HG03097 (cell line): Measurements from ENCODE around the gene RBM8A.
"Not testable (repeated sequence)": the region's sequence is repeated elsewhere in the genome, so short reads cannot be mapped to it uniquely, and the experiment has no call there.

Experiments
- ATAC-seq: cut with Tn5 transposase; IDR thresholded peaks from one replicate; pipeline ENCODE4 v1.9.1; 2021; ENCODE audit not compliant: unreplicated experiment, low FRiP score

The RBM8A gene

GRCh38 chr1:145956781-145957442, 29.6 kb upstream of the RBM8A start:
- no peak for ATAC-seq

- no peak for ATAC-seq
Measured at GRCh38 chr1:145956361-145956760, 29.1 kb upstream of the RBM8A start.

GRCh38 chr1:145955436-145955835, 28.2 kb upstream of the RBM8A start:
- no peak for ATAC-seq

- ATAC-seq, result no peak
Measured at GRCh38 chr1:145953861-145954260, 26.6 kb upstream of the RBM8A start.

GRCh38 chr1:145952903-145953302, 25.6 kb upstream of the RBM8A start:
- ATAC-seq, result no peak

- no peak for ATAC-seq
Measured at GRCh38 chr1:145951526-145951925, 24.2 kb upstream of the RBM8A start.

GRCh38 chr1:145949219-145949618, 21.9 kb upstream of the RBM8A start:
- ATAC-seq, result no peak

- ATAC-seq, result no peak
Measured at GRCh38 chr1:145947551-145947950, 20.3 kb upstream of the RBM8A start.

GRCh38 chr1:145946477-145946986, 19.2 kb upstream of the RBM8A start:
- ATAC-seq, result no peak

GRCh38 chr1:145944532-145944931, 17.2 kb upstream of the RBM8A start:
- ATAC-seq, result no peak

- no peak for ATAC-seq
Measured at GRCh38 chr1:145942871-145943270, 15.6 kb upstream of the RBM8A start.

- no peak for ATAC-seq
Measured at GRCh38 chr1:145942405-145942804, 15.1 kb upstream of the RBM8A start.

GRCh38 chr1:145937436-145937835, 10.2 kb upstream of the RBM8A start:
- ATAC-seq, result no peak

- no peak for ATAC-seq
Measured at GRCh38 chr1:145936247-145936646, 9.0 kb upstream of the RBM8A start.

GRCh38 chr1:145935708-145936107, 8.4 kb upstream of the RBM8A start:
- no peak for ATAC-seq

- ATAC-seq, result not testable (repeated sequence)
Measured at GRCh38 chr1:145932522-145933009, 5.3 kb upstream of the RBM8A start.

GRCh38 chr1:145927916-145928643, 796 bp upstream of the RBM8A start:
- no peak for ATAC-seq

- no peak for ATAC-seq
Measured at GRCh38 chr1:145926686-145927062, 610 bp downstream of the RBM8A start.

GRCh38 chr1:145922266-145922665, 5.0 kb downstream of the RBM8A start:
- no peak for ATAC-seq

GRCh38 chr1:145920297-145920696, 7.0 kb downstream of the RBM8A start:
- not testable (repeated sequence) for ATAC-seq

GRCh38 chr1:145918992-145919939, 8.0 kb downstream of the RBM8A start:
- ATAC-seq, result peak; percentile 18
